Fibroblast of lung (primary cell): Measurements from ENCODE around the gene GNB1L.

Experiments
- CTCF ChIP-seq, 2 donors: IDR thresholded peaks in 1 of 2; conservative IDR thresholded peaks in 1 of 2; 1 replicate in 1 of 2; 2 replicates in 1 of 2; pipeline ENCODE4 v1.5.1; 2011 to 2012; ENCODE audit warnings: low read length in 2 of 2, control low read depth in 1 of 2, inconsistent platforms in 1 of 2, low read depth in 1 of 2, mild to moderate bottlenecking in 1 of 2
- EZH2 ChIP-seq: IDR thresholded peaks from 2 replicates; pipeline ENCODE4 v1.5.1; 2012; ENCODE audit warnings: low read length, control low read depth, mild to moderate bottlenecking; ENCODE audit errors: missing control alignments

GRCh38 chr22:19848298-19849224, 6.1 kb downstream of the GNB1L start:
- TF ChIP-seq CTCF (conservative IDR thresholded peaks at IDR 0.05 in 1 of 2, IDR thresholded peaks at IDR 0.05 in 1 of 2; ENCODE audit: low read depth in 1 of 2, low read length in 2 of 2) (no peak), EZH2 (no peak)
